ENCODE results near the gene CEP162.
"Not testable (repeated sequence)": the region's sequence is repeated elsewhere in the genome, so short reads cannot be mapped to it uniquely, and the experiment has no call there.

CEP162 gene

GRCh38 chr6:84227434-84228197 lies at the start of gene CEP162:
TSS of gene CEP162 (minus strand) at chr6:84227643. CDS start at chr6:84226393, 1,250 bp downstream.
- peak; percentile 89 for DNase-seq

GRCh38 chr6:84274856-84275255 lies 47.4 kb upstream of the CEP162 start:
- no peak for DNase-seq

GRCh38 chr6:84273048-84273809 lies 45.8 kb upstream of the CEP162 start:
- no peak for DNase-seq

GRCh38 chr6:84272298-84272697 lies 44.9 kb upstream of the CEP162 start:
- no peak for DNase-seq

GRCh38 chr6:84271061-84271716 lies 43.7 kb upstream of the CEP162 start:
- DNase-seq, result no peak

- no peak for DNase-seq
Observed at GRCh38 chr6:84269947-84270733, 42.7 kb upstream of the CEP162 start.

- no peak for DNase-seq
Observed at GRCh38 chr6:84268781-84269180, 41.3 kb upstream of the CEP162 start.

- no peak for DNase-seq
Observed at GRCh38 chr6:84263557-84263956, 36.1 kb upstream of the CEP162 start.

- no peak for DNase-seq
Observed at GRCh38 chr6:84260926-84261325, 33.5 kb upstream of the CEP162 start.

GRCh38 chr6:84260196-84260595 lies 32.8 kb upstream of the CEP162 start:
- DNase-seq, result no peak

- no peak for DNase-seq
Observed at GRCh38 chr6:84258866-84259265, 31.4 kb upstream of the CEP162 start.

GRCh38 chr6:84258268-84258667 lies 30.8 kb upstream of the CEP162 start:
- no peak for DNase-seq

- DNase-seq, result no peak
Observed at GRCh38 chr6:84255641-84256040, 28.2 kb upstream of the CEP162 start.

- no peak for DNase-seq
Observed at GRCh38 chr6:84253380-84253779, 25.9 kb upstream of the CEP162 start.

GRCh38 chr6:84251891-84252539 lies 24.6 kb upstream of the CEP162 start:
- DNase-seq, result no peak

- DNase-seq, result no peak
Observed at GRCh38 chr6:84249724-84250123, 22.3 kb upstream of the CEP162 start.

GRCh38 chr6:84244416-84245081 lies 17.1 kb upstream of the CEP162 start:
- DNase-seq, result not testable (repeated sequence)

GRCh38 chr6:84243240-84243639 lies 15.8 kb upstream of the CEP162 start:
- no peak for DNase-seq

- DNase-seq, result no peak
Observed at GRCh38 chr6:84242265-84242664, 14.8 kb upstream of the CEP162 start.

- no peak for DNase-seq
Observed at GRCh38 chr6:84228198-84228543, 728 bp upstream of the CEP162 start.

- DNase-seq, result peak; percentile 51
Observed at GRCh38 chr6:84227044-84227433, 404 bp downstream of the CEP162 start.

- no peak for DNase-seq
Observed at GRCh38 chr6:84224251-84224650, 3.2 kb downstream of the CEP162 start.

All from activated CD8-positive, alpha-beta memory T cell treated with anti-CD3 and anti-CD28 coated beads, Interleukin-2, amount 50 U/mL, for 48 hours (primary cell).